GM19328 (cell line): ENCODE results near the gene ARID1B.

Experiments
- ATAC-seq: cut with Tn5 transposase; IDR thresholded peaks from one replicate; pipeline ENCODE4 v1.9.1; 2021; ENCODE audit warnings: mild to moderate bottlenecking, moderate library complexity; ENCODE audit not compliant: unreplicated experiment

ARID1B gene

DNA sequence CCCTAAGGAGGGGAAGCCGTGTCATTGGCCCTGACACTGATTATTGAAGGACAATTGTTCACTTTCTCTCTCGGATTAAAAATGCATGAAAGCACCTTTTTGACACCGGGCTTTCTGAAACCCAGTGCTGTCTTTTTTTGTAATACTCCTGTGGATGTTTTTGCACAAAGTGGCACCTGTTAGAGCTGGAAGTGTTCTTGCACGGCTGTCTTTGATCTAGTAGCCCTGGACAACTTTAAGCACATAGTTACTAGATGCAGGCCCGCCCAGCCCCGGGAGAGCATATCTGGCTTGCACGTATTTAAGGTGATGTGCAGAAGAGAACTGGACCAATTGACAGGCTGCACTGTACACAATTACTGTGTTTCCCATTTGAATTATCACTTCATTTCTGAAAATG is 72.6 kb downstream of the ARID1B start:
- no peak for ATAC-seq

DNA sequence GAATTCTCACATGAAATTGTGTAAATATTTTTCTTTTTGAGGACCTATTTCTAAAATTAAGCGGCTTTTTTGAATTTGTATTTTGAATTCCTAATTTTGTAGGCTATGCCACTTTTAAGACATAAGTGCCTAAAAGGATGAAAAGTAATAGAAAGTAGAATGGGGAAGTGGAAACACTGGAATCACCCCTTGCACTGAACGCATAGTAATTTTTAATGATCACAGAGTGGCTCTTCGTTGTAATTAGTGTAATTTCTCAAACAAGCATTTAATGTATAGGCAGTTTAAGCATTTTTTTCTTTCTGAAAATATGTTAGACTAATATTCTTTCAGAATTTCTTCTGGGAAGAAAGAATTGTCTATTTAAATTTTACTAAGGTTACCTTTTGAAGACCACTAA is 73.2 kb downstream of the ARID1B start:
- no peak for ATAC-seq

DNA sequence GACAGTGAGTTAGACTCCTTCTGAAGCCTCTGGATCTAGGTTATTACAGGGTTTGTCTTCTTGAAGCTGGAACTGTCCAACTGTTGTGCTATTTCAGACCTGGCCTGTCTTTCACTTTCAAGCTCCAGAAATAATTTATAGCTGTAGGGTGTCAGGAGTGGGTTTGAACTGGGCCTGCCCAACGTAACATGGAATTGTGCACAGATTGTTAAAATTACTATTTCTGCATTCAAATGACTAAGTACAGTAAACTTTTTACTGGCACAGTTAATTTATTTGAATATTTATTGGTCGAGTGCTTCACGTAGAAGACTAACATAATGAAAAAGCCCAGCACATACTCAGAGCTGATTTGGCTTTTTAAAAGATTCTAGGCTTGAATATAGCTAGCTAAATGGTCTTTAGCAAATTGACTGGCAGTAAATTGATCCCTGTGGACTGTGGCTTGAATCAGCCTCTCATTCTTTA is 74.3 kb downstream of the ARID1B start:
- ATAC-seq = no peak

DNA sequence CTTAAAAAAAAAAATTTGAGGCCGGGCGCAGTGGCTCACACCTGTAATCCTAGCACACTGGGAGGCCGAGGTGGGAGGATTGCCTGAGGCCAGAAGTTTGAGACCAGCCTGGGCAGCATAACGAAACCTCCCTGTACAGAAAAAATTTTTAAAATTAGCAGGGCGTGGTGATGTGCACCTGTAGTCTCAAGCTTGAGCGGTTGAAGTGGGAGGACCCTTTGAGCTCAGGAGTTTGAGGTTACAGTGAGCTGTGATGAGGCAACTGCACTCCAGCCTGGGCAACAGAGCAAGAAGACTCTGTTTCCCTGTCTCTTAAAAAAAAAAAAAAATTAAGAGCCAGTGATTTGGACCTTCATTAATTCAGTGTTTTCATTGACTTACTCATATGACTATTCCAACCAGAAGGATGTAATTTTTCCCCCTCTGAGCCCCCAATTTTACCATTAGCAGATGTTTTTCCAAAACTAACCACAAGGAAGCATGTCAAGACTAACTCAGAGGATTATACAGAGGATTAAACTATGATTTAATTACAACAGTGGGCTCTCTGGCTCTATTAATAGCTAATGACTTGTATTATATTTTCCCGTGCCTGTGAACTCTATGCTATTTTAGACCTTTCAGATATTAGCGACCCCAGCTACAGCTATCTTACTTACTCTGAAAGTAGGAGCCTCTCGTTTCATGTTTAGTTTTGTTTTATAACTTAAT is 75.1 kb downstream of the ARID1B start:
- peak; percentile 54 for ATAC-seq

DNA sequence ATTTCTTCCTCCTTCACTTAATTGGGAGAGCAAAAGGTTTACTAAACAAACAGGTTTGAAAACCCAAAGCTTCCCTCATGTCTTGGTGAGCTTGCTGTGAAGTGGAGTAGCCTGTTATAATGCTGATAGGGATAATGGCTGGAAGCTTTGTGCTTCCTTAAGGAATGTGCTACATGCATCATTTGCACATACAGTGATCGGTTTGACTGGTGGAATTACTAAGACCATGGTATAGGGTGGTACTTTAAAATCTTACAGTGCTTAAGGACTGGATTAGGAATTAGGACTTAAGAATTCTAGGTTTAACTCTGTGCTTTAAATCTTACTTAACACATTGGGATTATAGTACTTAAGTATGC is 75.7 kb downstream of the ARID1B start:
- no peak for ATAC-seq

DNA sequence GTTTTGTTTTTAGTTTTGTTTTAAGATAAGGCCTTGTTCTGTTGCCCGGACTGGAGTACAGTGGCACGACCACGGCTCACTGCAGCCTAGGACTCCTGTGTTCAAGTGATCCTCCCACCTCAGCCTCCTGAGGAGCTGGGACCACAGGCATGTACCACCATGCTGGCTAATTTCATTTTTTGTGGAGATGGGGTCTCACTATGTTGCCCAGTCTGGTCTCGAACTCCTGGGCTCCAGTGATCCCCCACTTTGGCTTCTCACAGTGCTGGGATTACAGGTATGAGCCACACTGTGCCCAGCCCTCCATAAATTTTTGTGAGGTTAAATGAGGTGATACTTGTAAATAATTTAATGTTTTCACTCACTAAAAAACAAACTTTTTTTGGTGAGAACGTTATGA is 76.6 kb downstream of the ARID1B start:
- no peak for ATAC-seq

DNA sequence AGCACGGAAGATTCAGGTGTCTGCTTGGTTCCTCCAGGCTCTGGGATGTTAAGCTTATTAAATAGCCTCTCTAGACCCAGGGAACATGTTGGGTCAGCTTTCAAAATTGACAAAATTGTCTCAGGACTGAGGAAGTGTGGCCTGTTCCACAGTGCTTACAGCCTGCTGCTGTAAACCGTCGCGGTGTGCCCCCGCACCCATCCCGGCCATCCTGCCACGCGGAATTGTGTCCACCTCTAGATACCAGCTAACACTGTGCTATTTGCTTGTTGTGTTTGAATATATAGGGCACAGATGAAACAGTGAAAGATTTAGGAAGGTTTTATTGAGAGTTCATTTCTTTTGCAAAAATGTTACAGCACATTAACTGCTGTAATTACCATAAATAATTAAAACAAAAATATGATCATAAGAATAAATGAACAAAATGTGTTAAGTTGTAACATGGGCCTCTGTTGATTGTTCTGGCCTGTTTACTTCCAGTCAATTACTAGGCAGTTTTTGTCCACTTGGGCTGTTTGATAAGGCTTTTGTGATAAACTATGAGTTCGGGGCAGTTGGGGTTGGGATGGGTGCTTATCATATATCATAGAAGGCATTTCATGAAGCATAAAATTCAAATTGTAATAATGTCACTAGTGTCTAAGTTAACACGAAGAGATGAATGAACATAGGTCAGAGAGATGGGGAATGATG is 77.4 kb downstream of the ARID1B start:
- ATAC-seq = no peak

DNA sequence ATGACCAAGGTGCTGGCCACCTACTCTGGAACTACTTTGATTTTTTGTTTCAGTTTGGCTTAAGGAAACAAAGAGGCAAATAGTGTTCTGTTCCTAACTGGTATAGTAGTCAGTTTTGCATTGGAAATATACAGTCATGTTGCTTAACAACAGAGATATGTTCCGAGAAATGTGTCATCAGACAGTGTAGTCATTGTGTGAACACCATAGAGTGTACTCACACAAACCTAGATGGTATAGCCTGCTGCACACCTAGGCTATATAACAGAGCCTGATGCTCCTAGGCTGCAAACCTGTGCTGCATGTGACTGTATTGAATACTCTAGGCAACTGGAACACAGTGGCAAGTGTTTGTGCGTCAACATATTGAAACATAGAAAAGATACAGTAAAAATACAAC is 80.4 kb downstream of the ARID1B start:
- no peak for ATAC-seq

DNA sequence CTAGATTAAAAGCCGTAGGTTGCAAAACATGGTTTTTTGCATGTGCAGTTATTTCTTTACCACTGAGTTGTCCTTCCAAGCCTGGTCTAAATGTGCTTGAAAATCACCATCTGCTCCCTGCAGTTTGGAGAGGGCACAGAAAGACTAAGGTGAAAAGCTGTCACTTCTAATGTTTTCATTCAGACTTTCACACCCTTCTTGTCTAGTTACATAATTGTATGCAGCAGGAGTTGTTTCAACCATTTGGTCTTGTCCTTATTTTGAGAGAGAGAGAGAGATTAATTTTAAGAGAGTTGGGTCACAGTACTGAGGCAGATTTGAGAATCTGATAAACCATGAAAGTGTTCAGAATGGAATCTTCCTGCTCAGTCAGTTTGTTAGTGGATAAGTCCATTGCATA is 82.5 kb downstream of the ARID1B start:
- ATAC-seq = no peak

DNA sequence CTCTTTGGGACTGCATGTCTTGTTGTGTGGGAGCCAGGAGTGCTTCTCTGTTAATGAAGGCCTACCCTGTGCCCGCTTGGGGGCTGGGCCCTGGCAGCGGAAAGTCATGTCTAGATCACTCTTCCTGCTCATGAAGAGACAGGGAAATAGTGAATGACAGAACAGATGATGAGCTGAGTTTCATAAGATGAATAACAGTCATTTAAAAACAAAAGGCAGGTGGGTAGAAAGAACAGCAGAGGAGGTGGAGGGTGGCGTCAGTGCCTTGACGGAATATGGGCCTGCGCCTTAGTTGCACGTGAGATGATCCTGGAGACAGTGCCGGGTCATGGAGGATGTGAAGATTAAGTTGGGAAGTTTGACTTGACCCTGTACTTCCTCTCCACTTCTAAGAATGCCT is 85.5 kb downstream of the ARID1B start:
- ATAC-seq = no peak

DNA sequence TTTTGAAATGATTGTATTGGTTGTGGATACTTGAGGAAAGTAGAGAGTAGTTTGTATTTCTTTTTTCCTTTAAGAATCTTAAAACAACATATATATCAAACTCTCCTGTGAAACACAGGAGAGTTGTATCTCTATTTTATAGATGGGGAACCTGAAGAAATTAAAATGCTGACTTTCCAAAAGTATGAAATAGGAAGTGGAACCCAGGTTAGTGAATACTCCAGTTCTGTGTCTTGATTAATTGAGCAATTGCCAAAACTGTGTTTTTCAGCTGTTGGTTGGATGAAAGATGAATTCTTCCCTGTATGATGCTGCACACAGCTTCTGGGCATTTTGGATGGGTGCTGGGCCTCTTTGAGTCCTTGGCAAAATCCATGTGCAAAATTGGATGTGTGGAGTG is 86.3 kb downstream of the ARID1B start:
- ATAC-seq = no peak

DNA sequence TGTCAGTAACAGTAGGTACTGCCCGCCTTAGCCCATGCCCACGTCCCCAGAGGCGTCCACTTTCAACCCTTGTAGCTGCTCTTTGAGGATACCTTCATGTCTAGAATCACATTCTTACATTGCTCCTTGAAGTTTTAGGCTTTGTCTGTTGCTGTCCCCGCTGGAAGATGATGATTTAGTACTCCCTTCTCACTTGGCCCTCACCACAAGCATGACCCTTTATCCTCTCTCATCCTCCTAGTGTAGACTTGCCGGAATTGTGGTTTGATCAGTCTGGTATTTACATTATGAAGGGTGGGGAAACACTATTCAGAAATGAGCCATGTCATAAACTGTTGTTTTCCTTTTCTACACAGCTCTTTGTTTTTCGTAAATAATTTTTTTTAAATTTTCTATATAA is 87.4 kb downstream of the ARID1B start:
- no peak for ATAC-seq

DNA sequence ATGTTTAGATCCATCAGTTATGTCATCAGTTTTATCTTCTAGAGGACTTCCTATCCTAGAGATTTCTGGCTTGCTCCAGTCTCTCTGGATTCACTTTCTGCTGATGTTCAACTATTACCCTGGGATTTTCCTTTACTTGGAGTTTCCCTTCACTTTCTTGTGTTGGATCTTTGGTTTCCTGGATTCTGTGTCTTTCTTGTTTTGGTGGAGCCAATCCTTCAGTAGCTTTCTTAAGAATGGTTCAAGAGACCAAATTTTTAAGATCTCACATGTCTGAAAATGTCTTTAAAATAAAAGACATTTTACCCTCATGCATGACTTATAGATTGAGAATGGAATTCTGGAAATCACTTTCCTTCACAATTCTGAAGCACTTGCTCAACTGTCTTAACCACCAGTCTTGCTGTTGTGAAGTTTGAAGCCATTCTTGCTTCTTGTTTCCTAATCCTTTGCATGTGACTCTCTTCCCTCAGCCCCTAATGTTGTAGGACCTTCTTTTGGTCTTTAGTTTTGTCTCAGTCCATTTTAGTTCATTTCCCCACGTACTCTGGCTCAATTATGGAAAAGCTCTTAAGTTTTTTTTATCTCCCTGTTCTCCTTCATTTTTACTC is 87.9 kb downstream of the ARID1B start:
- no peak for ATAC-seq

DNA sequence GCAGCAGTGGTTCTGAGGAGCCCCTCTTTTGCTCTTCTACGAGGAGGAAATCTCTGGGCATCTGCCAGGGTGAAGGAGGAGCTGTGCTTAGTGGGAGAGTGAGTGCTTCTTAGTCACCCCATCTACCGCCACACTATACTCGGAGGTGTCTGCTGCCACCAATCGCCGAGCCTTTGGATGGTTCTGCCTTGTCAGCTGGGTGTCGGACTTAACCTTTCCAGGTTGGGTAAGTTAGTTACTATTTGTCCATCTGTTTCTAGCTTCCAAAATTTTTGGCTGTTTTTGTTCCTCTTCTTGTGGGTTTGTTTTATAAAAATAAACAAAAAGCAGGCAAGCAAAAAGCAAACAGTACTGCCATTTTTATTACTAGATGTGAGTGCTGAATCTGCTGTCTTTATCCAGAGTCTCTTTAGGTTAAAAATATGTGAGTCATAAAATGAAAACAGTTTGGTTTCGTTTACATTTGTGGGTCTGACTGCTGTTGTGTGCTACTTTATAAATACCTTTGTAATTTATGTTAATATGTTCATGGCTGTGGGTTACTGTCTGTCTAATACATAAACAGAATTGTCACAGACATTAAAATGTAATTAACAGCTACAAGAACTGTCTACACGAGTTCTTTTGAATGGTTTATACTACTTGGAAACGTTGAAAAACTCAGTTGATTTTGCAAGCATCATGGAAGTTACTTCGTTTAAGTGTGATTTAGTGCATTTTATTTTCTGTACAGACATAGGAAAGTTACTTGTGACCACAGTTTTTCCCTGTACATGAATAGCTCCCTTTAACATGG is 89.2 kb downstream of the ARID1B start:
- ATAC-seq = no peak

DNA sequence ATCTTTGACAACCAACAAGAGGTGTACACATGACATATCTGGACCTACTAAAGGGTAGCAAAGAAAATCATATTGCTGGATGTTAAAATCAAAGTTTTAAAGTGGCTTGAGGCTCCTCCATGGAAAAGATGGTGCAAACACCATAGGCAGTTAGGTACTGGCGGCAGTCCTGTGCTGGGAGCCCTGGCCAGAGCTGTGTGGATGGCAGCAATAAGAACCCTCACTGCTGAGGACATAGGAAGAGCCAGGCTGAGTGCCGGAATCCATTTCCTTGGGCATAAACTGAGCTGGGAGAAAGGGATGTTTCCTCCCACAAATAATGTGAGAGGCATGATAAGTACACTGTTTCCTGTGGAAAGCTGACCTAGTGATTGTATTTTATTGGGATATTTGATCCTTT is 89.9 kb downstream of the ARID1B start:
- no peak for ATAC-seq

DNA sequence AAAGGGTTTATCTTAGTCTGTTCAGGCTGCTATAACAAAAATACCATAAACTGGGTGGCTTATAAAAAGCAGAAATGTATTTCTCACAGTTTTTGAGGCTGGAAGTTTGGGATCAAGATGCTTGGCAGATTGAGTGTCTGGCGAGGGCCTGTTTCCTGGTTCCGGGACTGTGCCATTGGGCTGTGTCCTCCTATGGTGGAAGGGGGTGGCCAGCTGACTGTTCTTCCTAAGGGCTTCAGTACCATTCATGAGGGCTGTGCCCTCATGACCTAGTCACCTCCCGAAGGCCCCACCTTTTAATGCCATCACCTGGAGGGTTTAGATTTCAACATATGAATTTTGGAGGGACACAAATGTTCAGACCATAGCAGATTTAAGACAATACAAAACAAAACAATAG is 91.2 kb downstream of the ARID1B start:
- ATAC-seq = no peak

DNA sequence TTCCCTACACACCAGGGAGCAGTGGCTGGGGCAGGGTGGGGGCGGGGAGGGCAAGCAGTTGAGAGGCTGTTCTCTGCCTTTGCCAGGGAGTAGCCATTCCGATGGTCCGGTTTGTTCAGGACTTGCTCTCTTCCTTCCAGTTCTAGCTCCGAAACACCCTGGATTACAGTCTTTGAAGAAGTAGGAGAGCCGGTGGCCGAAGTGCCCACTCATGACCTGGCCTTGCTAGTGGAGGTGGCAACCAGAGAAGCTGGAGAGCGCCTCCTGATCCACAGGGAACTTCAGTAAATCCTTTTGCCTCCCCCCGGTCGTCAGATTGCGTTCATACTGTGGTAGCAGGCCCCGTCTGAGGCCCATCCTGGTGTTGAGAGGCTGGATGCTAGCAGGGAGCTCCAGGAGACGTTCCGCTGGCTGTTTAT is 92.8 kb downstream of the ARID1B start:
- ATAC-seq = no peak

DNA sequence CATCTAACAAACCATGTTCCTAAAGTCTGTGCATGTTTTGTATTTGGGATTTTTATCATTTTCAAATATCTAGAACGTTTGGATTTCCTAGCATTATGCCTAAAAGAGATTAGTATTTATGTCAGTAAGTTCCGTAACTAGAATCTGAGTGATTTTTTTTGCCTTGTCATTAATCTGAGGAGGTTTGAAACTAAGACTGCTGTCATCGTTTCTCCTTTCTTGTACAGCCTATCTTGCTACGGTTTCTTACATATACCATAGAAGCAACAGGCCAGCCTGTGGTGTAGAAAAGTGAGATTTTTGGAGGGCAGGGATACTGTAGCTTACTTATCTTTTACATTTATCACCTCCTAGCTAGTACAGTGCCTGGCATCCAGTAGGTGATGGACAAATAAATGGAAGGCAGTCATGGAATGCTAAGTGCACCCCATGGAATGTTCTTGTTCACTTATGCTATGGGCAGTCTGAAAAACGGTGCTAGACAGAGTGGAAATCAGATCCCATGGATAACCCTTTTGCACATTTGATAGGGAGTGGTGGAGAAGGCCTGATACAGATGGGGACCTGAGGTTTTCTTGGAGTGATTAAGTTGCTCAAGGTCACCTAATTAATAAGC is 93.9 kb downstream of the ARID1B start:
- no peak for ATAC-seq

DNA sequence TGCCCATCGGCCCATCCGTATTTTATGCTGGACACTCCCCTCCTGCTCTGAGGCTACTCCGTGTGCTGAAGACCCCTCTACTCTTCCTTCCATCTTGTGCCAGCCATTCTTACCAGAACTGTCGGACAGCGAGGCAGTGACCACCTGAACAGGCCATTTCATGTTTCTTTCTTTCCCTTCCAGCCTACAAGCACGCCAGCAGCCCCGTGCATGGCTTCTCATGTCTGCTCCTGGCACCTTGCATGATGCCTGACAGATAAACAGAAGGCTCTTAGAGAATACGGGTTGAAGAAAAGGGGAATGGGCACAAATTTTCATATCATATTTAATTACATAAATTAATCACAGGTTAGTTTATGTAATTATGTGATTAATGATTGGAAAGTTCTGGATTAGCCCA is 95.7 kb downstream of the ARID1B start:
- no peak for ATAC-seq

DNA sequence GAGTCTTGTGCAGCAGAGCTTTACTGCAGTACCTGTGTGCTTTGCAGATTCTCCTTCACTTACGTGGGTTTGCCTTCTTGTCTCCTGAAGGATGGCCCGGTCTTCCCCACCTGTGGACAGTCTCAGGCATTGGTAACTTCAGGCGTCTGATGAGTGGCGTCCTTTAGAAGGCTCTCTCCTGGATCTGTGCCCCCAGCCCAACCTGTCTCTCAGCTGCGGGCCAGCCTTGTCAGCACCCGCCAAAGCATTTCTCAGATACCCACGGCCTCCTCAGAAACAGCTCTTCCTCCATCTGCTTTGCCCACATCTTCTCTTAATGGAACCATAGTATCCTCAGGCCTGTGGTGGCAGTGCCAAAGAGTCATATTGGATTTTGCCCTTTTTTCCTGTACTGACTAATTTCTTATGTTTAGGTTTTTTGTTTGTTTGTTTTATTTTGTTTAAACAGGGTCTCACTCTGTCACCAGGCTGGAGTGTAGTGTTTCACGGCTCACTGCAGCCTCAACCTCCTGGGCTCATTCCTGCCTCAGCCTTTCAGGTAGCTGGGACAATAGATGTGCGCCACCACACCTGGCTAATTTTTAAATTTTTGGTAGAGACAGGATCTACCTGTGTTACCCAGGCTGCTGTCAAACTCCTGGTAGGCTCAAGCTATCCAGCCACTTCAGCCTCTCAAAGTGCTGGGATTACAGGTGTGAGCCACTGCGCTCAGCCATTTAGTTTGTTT is 96.6 kb downstream of the ARID1B start:
- no peak for ATAC-seq
